IPS-NIHi7 (cell line): ENCODE measurements around the gene C2orf66.
A peak's percentile ranks its signal among the peaks of the same experiment; 100 is the strongest.

ENCODE experiments used
- DNase-seq: peaks from one replicate; pipeline ENCODE4 v3.0.0; 2012; ENCODE audit warnings: mixed read lengths; ENCODE audit errors: extremely low spot score

C2orf66 gene

DNA sequence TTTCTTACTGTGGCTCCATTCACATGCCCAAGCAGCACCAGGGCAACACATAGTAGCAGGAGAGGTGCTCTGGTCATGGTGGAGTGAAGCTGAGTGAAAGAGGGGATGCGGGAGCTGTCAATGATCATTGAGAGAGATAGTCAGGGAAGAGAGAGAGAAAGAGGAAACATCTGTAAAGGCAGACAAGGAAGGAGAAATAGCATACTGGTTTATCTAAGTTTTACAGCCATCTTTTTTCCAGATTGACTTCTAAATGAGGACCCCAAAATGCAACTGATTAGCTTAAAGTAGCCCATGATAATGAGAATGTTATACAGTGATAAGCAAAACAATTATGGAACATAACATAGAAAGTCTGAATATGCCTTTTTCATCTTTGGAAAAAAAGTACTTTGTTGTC is at the start of gene C2orf66:
TSS of gene C2orf66 (minus strand) at position 96 of the 400 bp plus-strand sequence. CDS start at position 77, 19 bp downstream.
- DNase-seq: no peak

DNA sequence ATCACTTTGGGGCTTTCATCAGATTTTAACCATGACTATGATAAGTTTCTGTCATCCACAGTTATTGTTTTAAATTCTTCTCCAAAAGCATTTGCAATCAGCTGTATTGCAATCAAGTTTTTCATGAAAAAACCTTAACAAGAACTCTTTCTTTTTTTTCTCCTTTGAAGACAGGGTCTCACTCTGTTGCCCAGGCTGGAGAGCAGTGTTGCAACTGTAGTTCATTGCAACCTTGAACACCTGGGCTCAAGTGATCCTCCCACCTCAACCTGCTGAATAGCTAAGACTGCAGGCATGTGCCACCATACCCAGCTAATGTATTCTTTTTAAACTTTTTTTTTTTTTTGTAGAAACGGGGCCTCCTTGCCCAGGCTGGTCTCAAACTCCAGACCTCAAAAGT is 45.5 kb upstream of the C2orf66 start:
- DNase-seq: no peak

DNA sequence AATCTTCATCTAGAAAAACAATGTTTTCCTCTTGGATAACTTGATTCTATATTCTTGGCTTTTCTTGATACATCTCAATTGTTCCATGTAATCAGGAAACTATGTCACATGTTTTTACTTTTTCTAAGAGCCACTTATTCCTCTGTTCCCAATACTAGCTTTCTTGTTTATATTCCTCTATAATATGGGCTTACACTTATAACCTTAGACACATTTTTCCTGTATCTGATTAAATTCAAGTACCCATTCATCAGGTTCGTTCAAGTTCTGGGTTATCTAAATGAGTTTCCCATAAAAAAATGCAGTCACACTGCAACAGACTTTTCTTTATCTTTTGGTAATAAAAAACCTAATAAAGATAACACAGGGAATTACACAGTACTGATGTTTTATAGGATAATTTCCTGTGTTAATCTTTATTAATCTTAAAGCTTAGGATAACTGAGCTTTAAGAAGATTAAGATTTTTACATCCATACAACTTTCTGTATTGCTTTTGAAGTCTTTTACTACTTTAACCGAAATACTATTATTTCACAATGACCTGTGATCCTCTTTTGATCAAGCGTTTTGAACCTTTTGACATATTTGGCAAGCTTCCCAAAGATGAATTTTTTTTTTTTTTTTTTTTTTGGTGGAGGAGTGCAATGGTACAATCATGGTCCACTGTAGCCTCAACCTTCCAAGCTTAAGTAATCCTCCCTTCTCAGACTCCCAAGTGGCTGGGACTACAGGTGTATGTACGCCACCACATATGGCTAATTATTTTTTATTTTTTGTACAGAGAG is 44.3 kb upstream of the C2orf66 start:
- DNase-seq: no peak

DNA sequence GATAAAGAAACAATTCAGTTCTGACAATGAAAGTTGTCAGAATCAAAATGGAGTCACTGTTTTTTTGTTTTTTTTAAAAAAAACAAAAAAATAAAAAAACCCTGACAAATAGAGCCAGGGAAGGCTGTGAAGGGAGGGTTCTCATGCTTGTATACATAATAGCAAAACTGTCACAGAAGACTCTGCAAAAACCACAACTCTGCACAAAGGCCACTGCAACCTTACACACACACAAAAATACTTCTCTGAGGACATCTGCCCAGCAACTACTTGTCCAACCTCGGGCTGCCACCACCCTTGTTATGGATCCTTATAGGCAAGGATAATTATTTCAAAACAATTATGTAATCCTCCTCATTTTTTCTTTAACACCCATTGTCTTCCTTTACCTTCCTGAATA is 41.9 kb upstream of the C2orf66 start:
- DNase-seq: no peak

DNA sequence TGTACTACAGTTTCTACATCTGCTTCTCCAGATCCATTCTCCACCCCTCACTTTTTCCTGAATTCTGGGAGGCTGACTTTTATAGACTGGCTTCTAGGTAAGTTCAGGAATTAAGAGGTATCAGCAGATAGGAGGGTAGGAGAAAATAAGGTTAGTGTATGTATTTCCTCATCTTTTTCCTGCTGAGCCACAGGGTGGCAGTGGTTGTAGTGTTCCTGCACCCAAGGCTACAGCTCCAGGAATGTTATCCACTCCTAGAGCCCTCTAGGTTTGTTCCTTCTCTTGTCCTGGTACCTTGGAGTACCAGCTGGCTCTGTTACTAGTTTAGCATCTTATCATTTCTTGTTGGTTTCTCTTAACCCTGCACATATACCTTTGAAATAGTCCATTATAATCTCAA is 40.7 kb upstream of the C2orf66 start:
- DNase-seq: peak; percentile 53

DNA sequence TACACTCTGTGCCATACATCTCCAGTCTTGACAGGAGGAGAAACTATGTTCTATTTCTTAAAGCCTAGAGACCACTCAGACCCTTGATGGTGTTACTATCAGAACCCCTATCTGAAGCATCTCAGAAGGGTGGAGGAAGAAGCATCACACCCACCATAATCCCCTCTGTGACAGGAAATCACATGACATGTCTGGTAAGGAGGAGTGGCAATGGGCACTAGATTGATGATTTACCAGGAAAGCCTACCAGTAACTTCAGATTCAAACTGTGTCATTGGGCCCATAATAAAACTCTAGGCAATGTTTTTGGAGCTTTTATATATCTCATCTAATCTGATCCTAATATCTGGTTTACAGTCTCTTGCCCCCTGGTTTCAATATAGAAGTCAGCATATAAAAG is 37.1 kb upstream of the C2orf66 start:
- DNase-seq: no peak

DNA sequence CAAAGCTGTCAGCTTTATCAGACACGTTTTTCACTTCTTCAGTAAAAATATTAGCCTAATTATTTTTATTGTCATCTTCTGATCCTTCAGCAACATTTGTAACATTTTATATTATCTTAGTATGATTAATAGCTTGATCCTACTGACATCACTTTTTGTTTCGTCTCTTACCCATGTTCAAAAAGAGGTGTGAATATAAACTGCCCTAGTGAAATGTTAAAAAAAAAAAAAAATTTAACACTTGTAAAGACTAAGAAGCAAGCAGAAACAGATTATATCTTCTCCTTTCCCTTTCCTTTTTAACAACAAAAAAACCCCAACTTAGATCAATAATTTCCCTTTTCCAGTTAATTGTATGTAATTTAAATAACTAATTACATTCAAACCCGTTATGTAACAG is 36.2 kb upstream of the C2orf66 start:
- no peak for DNase-seq

DNA sequence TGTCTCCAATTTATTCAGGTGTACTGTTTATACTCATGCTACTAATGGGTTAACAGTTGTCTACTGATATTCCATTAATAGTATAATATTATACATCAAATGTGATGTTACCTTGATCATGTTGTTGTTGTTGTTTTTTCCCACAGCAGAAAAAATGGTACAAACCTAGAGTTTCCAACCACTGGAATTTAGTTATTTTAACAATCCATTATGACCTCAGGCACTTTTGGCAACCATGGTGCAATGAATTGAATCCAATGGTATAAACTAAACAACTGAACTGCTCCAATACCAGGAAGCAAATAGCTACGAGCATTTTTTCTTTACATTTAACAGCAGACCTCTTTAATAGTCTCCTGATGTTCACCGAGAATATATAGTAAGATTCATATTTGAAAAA is 31.0 kb upstream of the C2orf66 start:
- no peak for DNase-seq

DNA sequence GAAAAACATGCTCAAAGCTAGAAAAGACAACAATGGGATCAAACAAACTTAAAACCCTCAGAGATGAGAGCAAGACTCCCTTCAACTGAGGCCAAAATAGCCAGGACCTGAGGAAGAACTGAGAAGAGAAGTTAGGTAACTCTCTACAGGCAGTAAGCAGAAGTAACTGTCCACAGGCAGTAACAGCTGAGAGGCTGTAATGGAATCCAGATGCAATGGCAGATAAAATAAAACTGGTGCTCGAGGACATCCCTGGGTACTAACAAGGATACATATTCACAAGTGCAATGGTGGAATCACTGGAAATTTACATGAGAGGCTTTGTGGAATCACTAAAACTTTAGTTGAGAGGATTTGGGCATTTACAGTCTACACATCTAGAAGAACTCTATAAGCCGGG is 30.4 kb upstream of the C2orf66 start:
- DNase-seq: no peak

DNA sequence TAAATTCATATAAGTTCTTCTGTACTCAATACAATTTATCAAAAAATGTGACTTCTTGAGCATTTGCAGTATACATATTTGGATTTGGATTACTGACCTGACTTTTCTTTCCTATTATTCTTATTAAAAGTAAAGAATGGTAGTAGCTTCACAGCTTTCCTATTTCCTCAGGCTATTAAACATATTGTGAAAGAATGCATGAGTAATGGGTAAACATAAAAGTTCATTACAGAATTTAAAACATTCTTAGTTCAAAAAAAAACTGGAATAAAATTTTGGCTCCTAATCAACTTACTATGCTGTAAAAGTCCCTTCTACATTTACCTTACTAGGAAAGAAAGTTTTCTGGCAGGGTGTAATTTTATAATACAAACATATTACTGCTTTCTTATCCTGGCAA is 27.3 kb upstream of the C2orf66 start:
- no peak for DNase-seq

DNA sequence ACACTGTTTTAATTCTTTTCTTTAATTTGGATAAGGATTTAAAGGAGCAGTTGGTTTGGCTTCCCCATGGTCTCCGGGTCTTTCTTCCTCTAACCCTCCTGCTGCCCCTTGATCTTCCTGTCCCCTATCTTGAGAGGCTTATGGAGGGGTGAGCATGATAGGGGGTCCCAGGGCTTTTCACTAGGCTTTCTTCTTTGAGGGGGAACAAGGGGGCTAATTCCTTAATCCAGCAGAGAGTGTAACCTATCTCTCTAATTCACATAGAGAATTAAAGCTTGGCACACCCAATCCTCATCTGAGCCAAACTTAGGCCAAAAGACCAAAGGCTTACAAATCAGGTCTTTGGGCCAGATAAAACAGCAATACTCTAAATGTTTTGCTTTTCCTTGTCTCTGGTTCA is 21.5 kb upstream of the C2orf66 start:
- DNase-seq: no peak

DNA sequence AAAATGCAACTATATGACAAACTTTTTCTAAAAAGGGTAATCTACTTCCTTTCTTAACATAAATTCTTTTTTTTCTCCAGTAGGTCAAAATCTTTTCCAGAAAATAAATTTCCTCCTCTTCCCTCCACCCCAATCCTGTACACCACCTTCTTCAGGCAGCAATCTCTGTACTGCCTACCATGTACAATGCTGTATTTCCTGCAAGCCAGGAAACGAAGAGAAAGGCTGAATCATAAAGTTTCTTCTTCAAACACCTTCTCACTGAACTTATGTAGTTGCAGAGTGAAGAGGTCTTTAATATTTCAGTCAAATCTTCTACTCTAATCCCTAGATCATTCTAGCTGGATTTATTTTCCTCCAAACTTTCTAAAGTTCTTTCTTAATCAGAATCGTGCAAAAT is 18.2 kb upstream of the C2orf66 start:
- no peak for DNase-seq

DNA sequence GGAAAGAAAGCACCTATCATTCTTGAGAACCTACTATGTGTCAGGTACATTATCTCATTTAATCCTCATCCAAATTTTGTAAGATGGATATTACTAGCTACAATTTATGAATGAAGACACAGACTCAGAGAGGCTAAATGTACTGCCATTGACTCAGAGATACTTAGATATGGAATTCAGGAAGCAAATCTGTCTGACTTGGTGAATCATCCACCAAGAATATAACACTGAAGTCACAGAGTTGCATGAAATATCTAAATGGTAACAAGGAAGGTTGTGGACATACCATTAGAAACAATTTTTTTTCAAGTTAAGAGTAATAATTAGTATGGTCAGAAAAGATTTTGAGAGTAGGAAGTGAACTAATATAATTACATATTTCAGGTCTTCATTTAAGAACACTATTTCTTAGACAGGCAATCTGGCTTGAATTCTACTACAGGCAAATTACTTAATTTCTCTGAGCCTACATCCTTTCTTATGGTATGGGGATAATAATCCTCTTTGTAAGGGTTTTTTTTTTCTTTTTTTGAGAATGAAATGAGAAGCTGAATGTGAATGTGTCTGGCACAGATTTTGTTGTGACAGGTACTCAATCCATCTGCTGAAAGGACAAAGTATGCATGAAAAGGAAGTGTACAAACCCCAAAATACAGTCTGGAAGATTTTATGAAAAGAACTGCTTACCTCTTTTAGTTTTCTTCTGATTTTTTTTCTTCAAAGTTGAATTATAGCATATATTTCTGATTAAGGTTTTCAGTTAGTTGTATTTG is 14.8 kb upstream of the C2orf66 start:
- no peak for DNase-seq

DNA sequence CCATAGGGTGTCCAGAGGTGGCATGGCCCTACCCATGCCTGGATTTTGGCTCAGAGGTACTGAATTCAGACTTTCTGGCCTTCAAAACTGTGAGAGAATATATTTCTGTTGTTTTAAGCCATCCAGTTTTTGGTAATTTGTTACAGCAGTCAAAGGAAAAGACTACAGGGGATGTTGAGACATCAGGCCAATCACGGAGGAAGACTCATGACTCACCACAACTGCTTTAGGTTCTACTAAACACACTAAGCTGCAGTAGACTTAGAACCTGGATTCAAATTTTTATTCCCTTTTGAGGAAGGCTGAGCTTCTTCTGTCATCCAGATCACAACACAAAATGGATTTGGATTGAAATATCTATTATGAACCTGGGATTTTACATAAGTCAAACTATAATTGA is 12.0 kb upstream of the C2orf66 start:
- DNase-seq: no peak

DNA sequence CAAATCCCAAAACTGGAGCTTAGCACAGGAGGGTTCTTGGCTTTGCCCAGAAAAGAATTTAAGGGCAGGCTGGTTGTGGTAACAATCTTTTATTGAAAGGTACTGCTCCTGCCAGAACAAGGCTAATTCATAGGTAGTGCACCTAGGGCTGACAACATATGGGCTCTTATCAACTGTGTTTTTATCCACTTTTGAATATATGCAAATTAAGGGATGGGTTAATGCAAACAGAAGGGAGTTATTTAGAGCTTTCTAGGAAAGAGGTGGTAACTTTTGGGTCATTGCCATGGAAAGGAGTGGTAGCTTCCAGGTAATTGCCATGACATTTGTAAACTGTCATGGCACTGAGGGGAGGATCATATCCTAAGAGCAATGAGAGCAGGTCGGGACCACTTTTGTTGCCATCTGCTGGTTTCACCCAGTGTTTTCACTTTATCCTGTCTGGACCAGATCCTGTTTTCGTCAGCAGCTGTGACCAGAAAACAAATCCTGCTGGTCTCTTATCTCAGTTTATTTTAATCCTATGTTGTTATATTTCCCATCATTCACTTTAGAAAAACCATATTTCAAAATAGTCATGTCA is 981 bp downstream of the C2orf66 start:
- peak; percentile 28 for DNase-seq

DNA sequence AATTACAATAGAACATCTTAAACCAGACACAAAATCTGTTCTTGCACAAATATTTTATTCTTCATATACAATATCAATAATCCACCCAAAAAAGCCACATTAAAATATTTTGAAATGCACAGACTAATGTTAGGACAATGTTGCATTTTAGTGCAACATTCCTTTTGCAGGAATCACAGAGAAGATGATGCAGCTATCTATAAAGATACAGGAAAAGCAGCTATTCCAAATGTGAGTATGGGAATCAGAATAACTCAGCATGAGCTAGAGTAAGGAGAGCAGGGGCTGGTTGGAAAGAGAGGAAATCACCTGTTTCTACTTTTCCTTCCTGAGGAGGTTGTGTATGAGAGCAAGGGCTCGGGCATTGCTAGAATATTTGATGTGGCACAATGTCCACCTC is 4.8 kb downstream of the C2orf66 start:
- DNase-seq: no peak

DNA sequence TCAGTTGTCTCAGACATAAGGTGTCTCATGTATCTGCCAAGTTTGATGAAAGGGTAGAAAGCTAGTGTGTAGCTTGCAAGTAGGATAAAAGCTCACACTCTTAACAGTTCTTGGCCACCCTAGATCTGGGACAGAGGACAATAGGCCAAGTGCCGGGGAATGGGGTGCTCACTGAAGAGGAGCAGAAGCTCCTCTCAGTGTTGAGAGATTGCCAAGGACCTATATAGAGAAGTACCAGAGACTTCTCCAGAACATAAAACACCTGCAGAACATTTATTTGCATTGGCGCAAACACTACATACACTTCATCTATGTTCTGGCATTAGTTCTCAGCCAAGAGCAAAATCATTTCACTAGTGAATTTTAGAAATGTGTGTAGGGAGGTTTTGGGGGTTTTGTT is 6.8 kb downstream of the C2orf66 start:
- DNase-seq: no peak

DNA sequence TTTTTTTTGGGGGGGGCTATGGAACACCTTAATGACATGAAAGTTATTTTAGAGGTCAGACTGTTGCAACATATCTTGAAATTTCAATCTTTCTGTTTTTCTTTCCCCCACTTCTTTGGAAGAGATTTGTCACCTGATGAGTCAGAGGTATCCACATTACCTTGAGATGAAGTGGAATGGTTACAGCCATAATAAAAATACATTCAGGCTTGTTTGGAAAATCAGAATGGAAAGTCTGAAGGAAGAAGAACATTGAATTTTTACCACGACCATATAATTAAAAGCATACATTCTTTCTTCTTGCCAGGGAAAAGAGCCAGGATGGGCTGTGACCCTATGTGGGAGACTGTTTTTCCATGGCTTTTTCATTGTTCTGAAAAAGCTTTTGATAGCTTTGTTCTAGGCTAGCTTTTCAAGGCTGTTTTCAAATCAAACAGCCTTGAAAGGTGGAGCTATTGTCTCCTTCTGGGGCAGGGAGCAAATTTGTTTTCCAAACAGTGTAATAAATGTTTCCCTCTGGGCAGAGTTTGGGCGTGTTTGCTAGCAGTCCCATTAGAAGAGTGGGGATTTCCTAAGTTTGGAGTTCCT is 7.4 kb downstream of the C2orf66 start:
- DNase-seq: no peak

DNA sequence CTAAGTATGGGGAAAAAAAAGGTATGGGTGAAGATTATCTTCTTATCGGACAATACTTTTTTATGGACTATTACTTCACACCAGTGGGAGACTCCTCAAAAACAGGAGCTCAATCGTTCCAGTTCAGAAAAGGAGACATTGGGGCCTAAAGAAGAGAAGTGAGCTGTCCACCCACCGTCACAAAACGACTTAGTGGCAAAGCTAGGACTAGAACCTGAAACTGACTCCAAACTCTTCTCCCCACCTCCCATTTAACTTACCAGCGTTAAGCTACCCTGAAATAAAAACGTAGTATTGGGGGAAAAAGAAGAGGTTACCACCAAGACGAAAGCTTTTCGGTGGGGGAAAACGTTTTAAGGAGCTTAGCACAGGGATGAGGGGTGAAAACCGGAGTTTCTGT is 10.2 kb downstream of the C2orf66 start:
- DNase-seq: peak; percentile 10

DNA sequence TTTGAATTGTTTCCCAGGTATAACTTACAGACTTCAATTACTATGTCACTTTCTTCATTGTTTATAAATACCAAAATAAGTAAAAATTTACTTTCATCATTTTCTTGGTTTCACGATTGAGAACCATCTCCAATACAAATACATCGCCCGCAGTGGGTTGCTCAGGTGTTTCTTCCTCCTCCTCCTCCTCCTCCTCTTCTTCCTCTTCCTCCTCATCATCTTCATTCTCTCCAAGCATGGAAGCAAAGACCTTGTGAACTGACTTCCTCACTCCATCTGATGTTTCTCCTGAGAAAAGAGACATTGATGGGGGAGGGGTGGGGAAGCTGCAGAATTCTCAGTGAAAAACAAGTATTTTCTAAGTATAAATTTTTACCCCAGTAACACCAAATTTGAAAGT is 16.3 kb downstream of the C2orf66 start:
- no peak for DNase-seq

DNA sequence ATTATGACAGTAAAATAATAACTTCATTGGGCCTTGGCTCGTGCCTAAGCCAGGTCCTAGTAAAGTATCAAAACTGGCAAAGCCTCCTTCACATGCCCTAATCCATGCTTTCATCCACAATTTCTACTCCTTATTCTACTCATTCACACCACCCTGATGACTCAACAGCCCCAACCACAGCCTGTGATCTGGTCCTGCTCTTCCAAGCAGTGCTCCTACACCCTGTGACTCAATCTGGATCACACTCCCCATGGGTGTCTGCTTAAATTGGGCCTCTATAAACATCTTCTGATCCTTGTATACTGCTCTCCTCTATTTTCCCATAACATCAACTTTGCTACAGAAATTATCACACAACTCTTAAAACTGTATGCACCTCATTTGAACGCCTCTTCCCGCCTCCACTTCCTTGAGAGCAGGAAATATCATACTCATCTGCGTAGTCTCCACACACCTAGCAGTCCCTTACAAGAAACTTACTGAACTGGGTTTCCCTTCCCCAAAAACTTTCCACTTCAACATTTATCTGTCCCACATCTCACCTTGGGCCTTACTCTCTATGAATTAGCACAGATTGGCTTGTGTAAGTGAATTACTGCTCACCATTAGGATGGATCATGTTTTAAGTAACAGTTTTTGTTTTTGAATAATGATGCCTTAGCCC is 25.6 kb downstream of the C2orf66 start:
- peak; percentile 11 for DNase-seq

DNA sequence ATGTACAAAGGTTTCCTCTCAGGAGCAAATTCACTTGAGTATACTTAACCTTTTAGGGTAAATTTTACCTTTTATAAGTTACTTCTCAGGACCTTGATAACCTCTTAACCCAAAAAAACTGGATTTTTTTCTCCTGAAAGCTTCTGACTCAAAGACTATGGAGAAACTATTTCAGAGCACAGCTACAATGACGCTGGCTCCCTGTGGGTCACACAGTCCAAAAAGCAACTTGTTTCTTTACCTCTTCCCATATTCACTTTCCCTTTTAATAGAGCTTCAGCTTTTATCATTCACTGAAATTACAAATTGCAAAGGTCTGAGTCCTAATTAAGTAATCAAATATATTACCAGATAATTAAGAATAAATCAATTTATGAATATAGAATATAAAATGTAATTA is 42.1 kb downstream of the C2orf66 start:
- no peak for DNase-seq
